Activated B cell treated with CpG ODN at 0.5 μM for 24 hours (primary cell): ENCODE measurements around the gene PFKFB4. TPM values are rescaled to one million over a fixed set of nuclear protein-coding genes. Genes with fewer than 3 reads are reported as not detected.

Experiments
- ATAC-seq: fragments of 200-7000 bp; cut with Tn5 transposase; one replicate; pipeline ENCODE4 v1.10.0; 2021; ENCODE audit warnings: low read depth, mild to moderate bottlenecking, moderate library complexity
- CTCF ChIA-PET: fragments of 350-600 bp; sonication (Branson Sonifier 250); formaldehyde crosslinking; loops from one replicate; lab custom pipeline; 2021; ENCODE audit warnings: antibody characterized with exemption; lab: Charles Lee
- POLR2A ChIA-PET: fragments of 350-600 bp; sonication (Branson Sonifier 250); formaldehyde crosslinking; loops from one replicate; lab custom pipeline; 2021; ENCODE audit warnings: antibody characterized with exemption; lab: Charles Lee
- DNase-seq: peaks from one replicate; pipeline ENCODE4 v3.0.0; 2022
- H3K27ac Mint-ChIP-seq: one replicate; pipeline ENCODE4 v1.8.0; 2020; ENCODE audit warnings: mixed read lengths
- H3K27me3 Mint-ChIP-seq: one replicate; pipeline ENCODE4 v1.8.0; 2021; ENCODE audit warnings: mixed read lengths
- H3K36me3 Mint-ChIP-seq: one replicate; pipeline ENCODE4 v1.8.0; 2021; ENCODE audit warnings: low read depth, mixed read lengths
- H3K4me1 Mint-ChIP-seq: one replicate; pipeline ENCODE4 v1.8.0; 2021; ENCODE audit warnings: mixed read lengths
- H3K4me3 Mint-ChIP-seq: one replicate; pipeline ENCODE4 v1.8.0; 2020; ENCODE audit warnings: mild to moderate bottlenecking, mixed read lengths
- H3K9me3 Mint-ChIP-seq: one replicate; pipeline ENCODE4 v1.8.0; 2020; ENCODE audit warnings: mixed read lengths
- CTCF ChIP-seq: fragments of 200-600 bp; IDR thresholded peaks from one replicate; pipeline ENCODE4 v1.8.0; 2022; ENCODE audit warnings: antibody characterized with exemption, mild to moderate bottlenecking
- intact Hi-C: fragments of 100-400 bp; cut with micrococcal nuclease; formaldehyde crosslinking; loops from one replicate; pipeline ENCODE4 v1.15.1; 2024
- total RNA-seq: library from RNA; stranded (reverse); gene quantifications from 2 replicates; pipeline ENCODE4 v1.2.3, GENCODE V29; 2022

PFKFB4 gene
- total RNA-seq, 1 donor from 2014 or later = 3.2 TPM

GRCh38 chr3:48548729-48549705, 7.6 kb downstream of the PFKFB4 start:
- ChIA-PET POLR2A (interaction anchor here (0.6 to 1.6 kb wide), 2 partner anchors 82 to 148 kb away, joined by 3 to 6 read pairs; no protein-coding TSS in a partner anchor), CTCF (interaction anchor here (0.6 to 7.6 kb wide), 13 partner anchors 12 to 754 kb away, joined by 3 to 90 read pairs (median 4); partner anchors contain the start of genes CELSR3 and UQCRC1)
- DNase-seq (peak; percentile 66), ATAC-seq (peak; percentile 100)
- no peak overlapping the region for H3K27ac Mint-ChIP-seq
- H3K27me3 Mint-ChIP-seq = no peaks in the 10 kb centered on the region
- intact Hi-C loops = loop anchor here (1.0 to 2.0 kb wide), 6 partner anchors 42 to 317 kb away; no protein-coding TSS in a partner anchor
- no peak for TF ChIP-seq CTCF
- H3K4me3 Mint-ChIP-seq = no peak overlapping the region
- no peaks in the 10 kb centered on the region for H3K9me3 Mint-ChIP-seq
- H3K4me1 Mint-ChIP-seq = no peaks in the 10 kb centered on the region
- no peaks in the 10 kb centered on the region for H3K36me3 Mint-ChIP-seq

GRCh38 chr3:48548126-48548525, 8.5 kb downstream of the PFKFB4 start:
- no peak overlapping the region for H3K27ac Mint-ChIP-seq
- ChIA-PET POLR2A (interaction anchor here (1.6 kb wide), 1 partner anchor 147 kb away, joined by 3 read pairs; no protein-coding TSS in a partner anchor), CTCF (interaction anchor here (0.8 to 7.6 kb wide), 4 partner anchors 82 to 148 kb away, joined by 4 to 90 read pairs (median 22); partner anchors contain the start of genes CCDC51 and TMA7)
- H3K27me3 Mint-ChIP-seq = no peaks in the 10 kb centered on the region
- no peak for TF ChIP-seq CTCF
- no peaks in the 10 kb centered on the region for H3K4me1 Mint-ChIP-seq
- H3K36me3 Mint-ChIP-seq = no peaks in the 10 kb centered on the region
- no peak overlapping the region for H3K4me3 Mint-ChIP-seq
- DNase-seq (no peak), ATAC-seq (no peak)
- intact Hi-C loops = loop anchor here (1.0 to 2.0 kb wide), 6 partner anchors 41 to 316 kb away; no protein-coding TSS in a partner anchor
- H3K9me3 Mint-ChIP-seq = no peaks in the 10 kb centered on the region

- ChIA-PET POLR2A (no interaction called here), CTCF (interaction anchor here (7.6 kb wide), 1 partner anchor 146 kb away, joined by 90 read pairs; no protein-coding TSS in a partner anchor)
- Mint-ChIP-seq H3K4me3 (no peak overlapping the region), H3K27me3 (no peaks in the 10 kb centered on the region), H3K4me1 (no peaks in the 10 kb centered on the region), H3K9me3 (peaks cover 2% of the 10 kb centered on the region), H3K36me3 (no peaks in the 10 kb centered on the region), H3K27ac (no peak overlapping the region)
- DNase-seq (no peak), ATAC-seq (no peak)
- no peak for TF ChIP-seq CTCF
- intact Hi-C loops = no loop called here
Observed at GRCh38 chr3:48546203-48546829, 10.3 kb downstream of the PFKFB4 start.

- POLR2A ChIA-PET = no interaction called here
- no peak for DNase-seq
- H3K27ac Mint-ChIP-seq = no peak overlapping the region
Observed at GRCh38 chr3:48544141-48544540, 12.5 kb downstream of the PFKFB4 start.

More at GRCh38 chr3:48544141-48544540, 12.5 kb downstream of the PFKFB4 start:
- Mint-ChIP-seq H3K9me3 (peaks cover 2% of the 10 kb centered on the region), H3K4me1 (no peaks in the 10 kb centered on the region), H3K27me3 (no peaks in the 10 kb centered on the region), H3K4me3 (no peak overlapping the region), H3K36me3 (no peaks in the 10 kb centered on the region)
- no peak for TF ChIP-seq CTCF
- intact Hi-C loops = no loop called here
- ATAC-seq = no peak
- CTCF ChIA-PET = no interaction called here
